NCI-H2107 treated with DMSO at 0.1 percent for 48 hours (cell line): Measurements from ENCODE around the gene ARMH4.

Experiments used
- DNase-seq: peaks from one replicate; lab custom pipeline; 2025; ENCODE audit not compliant: unreplicated experiment; lab: John Stamatoyannopoulos, UW

ARMH4 gene

DNA sequence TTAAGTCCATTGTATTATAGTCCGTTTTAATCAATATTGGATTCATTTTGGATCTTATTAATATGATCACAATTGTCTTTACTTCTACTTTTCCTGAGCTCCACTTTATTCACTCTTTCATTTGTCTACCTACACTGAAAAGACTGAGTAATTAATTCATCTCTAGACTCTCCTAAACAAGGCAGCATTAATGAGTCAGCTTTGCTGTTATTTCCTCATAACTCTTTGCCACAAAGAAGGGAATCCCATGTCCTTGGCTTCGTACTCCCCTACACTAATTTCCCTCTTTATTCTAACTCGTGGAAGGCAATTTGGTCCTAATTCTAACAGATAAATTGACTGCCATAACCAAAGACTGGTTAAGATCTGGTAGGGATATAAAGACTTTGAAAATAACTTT, 91.9 kb downstream of the ARMH4 start:
- DNase-seq: no peak

DNA sequence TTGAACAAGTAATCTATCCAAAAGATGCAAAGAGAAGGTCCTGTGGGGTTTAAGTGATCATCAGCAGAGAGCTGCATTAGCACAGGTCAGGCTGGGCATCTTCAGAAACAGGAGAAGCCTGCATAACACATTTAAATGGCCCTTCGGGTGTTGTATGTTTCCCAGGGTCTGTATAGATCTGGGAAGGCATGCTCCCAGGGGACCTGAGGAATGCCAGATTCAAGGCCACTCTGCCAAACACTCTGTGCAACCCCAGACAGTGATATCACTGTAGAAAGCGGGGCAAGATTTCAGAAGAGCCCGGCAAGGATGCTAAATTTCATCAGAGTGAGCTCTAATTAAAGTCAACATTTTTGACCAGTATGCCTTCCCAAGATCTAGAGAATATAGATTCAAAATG, 92.9 kb downstream of the ARMH4 start:
- DNase-seq: no peak

DNA sequence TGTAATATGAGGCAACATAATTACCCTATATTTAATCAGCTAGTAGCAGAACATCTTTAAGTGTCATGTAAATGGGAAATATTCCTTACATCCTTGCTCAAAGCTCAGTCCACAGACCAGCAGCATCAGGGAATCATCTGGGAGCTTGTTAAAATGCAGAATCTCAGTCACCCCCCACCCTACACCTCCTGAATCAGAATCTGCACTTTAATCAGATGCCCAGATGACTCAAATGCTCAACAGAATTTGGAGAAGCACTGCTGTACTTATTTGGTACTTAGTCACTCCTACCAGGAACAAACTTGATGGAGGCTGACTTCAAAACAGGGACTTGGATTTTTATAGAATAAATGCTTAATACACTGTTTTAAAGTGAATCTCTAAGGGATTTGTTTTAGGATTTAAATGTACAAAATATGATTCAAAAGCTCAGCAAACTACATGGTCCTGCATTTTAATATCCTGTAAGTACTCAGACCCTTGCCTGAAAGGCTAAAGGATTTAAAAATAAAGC, 96.5 kb downstream of the ARMH4 start:
- no peak for DNase-seq

DNA sequence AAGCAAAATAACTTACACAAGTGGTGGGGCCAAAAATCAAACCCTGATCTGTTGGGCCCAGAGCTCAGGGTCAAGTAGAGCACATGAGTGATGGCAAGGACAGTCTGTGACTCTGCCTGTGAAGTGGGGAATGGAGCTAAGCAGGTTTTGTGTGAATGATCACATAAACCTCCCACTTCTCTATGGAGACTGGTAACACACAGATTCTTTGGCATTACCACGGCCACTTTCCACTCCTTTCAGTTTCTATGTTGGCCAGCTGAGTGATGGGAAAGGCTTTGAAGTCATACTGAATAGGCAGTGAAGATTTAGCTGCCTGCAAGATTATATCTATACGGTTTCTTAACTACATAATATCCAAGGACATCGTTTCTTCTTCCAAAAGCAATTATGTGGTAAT, 97.9 kb downstream of the ARMH4 start:
- DNase-seq: no peak

DNA sequence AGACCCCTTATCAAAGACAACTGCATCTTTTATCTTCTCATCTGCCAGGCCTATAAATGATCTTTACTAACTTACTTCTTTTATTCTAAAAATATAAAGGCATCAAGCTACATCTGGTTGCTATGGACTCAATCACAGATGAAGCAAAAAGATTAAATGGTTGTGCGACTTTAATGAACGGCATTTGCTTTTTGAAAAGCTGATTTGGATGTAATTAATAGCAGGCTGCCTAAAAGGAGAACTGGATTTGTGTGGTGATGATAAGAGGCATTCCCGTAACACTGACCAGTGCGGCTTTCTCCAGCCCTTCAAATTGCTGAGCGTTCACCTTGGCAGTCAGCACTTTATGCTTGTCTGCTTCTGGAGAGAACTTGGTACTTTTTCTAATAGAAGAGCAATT, 103.8 kb downstream of the ARMH4 start:
- DNase-seq: no peak

DNA sequence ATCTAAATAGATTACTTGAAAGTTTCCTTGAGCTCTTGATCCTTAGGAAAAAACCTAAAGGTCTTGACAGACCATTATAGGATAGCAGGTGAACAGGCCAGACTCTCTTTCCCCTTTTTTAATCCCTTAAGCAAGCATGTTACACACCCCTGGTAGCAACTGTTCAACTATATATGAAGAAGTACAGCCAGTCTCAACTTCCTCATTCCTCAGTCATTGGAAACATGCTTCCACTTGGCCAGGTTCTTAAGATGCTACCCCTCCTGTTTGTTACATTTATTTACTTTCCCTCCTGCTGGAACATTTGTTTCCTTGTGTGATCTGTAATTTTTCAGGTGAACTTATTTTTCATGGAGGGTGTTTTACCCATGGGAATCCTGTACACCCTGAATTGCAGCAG, 124.1 kb downstream of the ARMH4 start:
- no peak for DNase-seq

DNA sequence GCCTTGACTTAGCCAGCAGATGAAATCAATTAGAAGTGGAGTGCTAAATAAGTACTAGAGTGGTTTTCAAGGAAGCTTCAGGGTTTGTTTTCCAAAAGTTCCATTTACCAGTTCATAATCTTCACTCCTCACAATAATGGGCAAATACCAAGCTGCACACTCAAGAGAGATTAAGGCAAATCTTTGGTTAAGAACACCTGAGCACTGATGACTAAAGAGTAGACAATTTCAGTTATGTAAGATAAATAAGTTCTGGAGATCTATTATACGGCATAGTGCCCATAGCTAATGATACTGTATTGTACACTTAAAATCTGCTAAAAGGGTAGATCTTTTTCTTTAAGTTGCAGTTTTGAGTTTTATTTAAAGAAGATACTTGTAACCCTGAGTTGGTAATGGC, 125.0 kb downstream of the ARMH4 start:
- no peak for DNase-seq

DNA sequence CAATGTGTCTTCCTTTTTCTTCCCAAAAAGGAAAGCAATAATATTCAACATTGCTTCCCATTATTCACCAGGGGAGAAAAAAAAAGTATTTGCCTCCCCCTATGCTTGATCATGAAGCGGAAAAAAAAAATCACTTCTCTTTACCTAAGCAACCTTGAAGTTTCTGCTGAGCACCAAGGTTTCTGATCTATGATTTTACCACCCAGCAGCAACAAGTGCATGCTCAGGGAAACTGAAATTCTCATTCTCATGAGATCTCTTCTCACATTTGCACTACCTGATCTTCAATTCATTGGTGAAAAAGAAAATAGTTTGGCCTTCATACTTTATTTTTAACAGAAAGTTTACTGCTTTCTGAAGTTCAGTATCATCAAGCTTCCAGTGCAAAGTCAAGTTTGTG, 125.8 kb downstream of the ARMH4 start:
- DNase-seq: no peak

DNA sequence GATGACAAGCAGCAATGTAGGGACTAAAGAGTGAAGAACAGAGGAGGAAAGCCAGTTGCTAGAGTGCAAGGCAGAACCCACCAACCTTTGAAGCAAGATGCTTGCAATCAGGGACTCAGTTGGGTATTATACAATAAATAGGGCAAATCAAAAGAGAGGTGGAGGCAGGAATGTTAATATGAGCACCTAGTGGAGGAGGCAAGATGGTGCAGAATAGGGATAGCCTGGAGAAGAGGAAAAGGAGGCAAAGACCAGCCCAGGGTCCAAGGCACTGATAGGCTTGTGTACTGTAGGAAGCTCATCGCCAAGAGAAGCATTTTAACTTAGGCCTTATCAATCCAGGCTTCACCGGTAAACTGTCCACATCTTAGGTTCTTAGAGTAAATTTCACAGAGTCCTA, 137.2 kb downstream of the ARMH4 start:
- DNase-seq: no peak

DNA sequence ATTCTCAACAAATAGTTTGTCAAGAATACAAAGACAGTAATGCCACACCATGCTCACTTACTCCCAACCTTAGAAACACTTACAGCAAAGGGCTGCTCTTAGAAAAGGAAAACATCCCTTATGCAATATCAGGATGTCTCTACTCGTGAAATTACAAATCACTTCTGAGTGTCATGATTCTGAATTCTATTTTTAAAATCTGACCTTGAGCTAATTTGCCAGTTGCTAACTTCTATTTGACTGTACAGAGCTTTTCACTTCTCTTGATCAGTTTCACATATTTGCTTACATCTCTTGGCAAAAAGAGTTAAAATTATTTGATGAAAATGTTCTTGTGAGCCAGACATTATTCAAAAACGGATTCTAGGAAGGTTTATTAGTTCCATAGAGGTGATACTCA, 149.4 kb downstream of the ARMH4 start:
- DNase-seq: no peak

DNA sequence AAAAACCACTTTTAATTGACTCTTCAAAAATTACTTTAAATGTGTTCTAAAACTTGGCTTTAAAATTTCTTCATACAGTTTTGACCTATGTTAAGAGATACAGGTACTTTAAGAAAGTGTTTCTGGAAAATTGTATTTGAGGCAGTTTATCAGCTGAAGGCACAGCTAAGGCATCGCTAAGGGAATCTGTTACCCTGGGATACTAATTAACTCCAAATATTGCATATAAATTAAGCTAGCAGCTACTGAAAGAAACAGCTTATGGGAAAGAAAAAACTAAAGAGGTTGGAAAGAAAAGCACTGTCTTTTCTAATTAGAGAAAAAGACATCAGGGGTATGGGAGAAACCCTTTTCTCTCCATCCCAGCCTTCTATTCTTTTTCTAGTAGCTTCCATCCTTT, 152.0 kb downstream of the ARMH4 start:
- no peak for DNase-seq

DNA sequence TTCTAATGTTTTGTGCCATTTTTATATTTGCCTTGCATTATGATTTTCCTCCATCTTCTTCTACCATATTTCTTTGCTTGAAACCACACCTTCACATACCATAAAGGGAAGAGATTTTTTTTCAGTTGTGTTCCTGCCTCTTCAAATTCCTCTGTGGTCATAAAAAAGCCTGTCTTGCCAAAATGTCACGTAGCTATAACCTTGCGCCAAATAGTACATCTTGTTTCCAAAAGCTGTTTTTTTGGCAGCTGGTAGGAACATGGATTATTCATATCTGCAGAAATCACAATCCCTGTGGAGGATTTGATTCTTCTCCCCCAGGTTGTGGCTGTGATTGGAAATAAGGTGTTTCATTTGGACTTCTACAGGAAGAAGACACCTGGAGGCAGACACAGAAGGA, 152.5 kb downstream of the ARMH4 start:
- DNase-seq: no peak

DNA sequence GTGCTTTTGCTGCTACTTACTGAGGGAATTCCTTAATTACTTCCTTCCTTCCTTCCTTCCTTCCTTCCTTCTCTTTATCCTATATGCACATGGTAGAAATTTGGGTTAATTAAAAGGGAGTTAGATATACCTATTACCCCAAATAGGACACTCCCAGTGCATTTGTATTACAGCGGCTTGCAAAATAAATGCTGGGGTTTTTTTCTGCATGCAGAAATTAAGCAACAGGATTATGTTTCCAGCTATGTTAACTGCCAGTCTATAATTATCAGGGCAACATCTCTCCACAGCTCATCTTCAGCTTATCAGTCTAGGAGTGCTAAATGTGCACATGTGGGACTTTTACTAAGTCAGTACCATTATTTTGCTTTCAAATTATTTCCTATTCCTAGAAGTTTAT, 153.2 kb downstream of the ARMH4 start:
- DNase-seq: no peak

DNA sequence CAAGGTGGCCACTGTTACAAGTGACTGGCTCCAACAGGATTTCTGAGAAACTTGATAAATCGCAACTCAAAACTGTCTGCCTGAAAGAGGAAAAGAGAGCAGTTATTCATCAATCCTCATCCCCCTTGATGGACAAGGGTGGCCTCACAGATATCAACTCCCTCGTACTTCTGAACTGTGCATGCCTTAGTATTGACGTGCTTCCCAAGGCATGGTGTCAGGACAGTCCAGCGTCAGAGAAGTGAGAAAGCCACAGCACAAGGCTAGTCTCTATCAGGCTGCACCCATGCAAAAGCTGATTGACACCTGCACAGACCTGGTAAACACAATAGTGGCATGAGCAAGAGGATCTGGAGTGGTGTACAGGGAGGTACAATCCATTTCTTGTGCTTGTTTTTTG, 160.7 kb downstream of the ARMH4 start:
- DNase-seq: no peak

DNA sequence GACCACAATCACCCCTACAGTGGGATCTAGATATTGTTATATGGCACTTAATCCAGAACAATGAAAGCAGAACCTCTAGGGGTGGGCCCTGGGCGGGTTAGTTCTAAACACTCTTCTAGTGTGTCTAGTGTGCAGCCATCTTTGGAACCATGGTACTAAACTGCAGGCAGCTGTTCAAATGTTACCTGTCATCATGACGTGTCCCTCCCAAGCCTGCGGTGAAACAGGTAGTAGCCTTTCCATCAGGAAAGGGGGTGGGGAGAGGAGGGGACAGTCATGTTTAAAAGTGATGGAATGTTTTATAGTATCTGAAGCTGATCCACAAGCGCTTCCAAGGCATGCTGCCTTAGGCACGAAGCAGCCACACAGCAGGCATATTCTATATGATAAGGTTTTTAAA, 163.6 kb downstream of the ARMH4 start:
- DNase-seq: no peak

DNA sequence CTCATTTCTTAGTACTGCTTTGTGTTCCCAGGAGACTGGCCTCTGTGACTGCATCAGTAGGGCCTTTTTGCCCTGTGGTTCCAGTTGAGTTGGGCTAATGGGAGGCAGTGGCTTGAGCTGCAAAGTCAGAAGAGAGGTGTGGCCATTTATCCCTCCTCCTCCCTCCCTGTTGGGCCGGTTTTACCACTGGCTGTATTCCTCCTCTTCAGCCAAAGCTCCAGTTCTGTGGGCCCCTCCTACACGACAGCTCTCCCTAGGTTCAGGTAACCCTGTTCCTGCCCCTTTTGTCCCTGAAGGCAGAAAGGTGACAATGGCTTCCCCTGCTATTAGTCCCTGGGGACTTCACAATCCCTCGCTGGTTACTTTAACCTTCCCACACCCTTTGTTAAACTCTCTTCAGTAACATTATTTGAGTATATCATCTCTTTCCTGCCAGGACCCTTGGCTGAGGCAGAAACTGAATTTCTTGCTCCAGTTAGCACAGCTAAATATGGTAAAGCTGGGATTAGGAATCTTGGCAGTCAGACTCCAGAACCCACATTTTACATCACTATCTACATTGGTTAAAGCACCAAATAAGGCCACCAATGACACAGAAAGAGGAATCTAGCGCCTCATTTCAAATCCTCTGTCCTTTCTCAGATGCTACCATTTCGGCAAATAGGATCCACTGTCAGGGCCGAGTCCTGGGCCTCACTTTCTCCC, 164.3 kb downstream of the ARMH4 start:
- no peak for DNase-seq

DNA sequence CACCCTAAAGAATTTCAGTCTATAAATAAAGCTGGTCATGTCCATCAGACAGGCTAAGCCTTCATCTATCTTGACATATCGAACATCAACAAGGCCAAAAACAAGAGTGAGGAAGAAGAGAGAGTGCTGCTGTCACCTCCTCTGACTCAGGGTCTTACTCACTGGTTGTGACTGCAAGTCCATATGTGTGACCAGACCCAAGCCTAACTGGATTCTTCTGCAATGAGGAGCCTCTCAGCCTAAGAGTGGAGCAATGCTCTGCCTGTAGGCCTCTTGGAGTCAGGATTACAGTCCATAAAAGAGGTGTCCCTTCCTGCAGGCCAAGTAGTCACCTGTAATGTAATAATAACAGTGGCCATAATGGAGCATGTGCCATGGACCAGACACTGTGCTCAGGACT, 165.0 kb downstream of the ARMH4 start:
- DNase-seq: no peak

DNA sequence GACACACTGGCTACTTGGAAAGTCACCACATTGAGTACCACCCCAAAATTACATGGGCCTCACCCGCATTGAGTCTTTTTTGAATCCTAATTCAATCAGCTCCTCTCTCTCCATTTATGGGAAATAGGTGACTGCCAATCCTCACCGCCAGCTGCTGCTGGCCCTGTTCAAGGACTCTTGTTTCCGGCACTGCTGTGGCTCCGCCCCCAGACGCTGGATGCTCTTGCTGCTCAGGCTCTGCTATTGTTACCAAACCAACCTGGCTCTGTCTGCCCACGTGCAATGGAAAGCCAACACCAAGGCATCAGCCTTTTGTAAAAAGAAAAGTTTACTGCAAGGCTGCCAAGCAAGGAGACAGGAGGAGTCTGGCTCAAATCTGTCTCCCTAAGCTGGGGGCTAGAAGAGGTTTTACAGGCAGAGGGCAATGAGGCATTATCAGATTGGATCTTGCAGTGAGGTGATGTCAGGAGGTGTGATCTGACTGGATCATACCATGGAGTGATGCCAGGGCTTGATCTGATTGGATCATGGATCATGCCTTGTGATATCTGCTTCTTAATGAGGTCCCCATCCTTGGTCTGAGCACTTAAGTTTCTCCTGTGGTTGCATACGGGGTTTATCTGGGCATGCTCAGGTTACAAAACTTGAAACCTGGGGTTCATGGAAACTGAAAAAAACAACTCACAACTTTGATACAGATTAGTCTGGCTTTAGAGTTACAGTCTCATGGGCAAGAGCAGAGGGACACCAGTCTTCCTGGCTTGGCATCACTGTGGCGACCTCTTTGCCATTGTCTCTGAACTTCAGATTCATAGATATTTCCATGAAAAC, 169.0 kb downstream of the ARMH4 start:
- DNase-seq: peak; percentile 99

DNA sequence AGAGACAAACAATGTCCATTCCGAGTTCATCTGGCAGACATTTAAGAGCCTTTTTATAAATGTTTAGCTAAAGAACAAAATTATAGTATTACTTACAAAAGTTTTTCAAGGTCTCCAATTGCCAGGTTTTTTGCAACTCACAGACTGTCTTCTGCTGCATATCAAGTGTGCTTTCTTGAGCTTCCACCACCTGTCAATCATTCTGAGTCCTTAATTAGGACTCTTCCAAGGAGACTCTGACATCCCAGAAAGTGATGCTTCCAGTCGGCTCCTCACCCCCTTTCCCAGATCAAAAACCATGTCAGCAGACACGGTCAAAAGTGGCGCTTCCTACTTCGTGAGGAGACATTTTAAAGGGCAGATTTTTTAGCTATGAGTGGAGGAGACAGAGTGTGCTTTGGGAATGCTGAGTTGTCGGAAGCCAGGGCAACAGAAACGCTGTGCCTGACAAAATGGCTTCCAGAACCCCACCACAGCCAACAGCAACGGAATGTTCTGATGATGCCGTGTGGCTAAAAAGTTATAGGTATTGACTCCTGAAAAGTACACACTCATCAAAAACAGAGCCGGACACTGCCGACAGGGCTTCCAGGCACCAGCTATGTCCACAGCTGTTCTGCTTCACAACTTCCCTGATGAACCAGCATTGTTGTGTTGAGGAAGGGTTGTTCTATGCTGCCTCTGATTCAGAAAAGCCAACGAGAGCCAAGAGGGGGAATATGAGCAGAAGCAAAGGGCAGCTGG, 170.0 kb downstream of the ARMH4 start:
- DNase-seq: no peak

DNA sequence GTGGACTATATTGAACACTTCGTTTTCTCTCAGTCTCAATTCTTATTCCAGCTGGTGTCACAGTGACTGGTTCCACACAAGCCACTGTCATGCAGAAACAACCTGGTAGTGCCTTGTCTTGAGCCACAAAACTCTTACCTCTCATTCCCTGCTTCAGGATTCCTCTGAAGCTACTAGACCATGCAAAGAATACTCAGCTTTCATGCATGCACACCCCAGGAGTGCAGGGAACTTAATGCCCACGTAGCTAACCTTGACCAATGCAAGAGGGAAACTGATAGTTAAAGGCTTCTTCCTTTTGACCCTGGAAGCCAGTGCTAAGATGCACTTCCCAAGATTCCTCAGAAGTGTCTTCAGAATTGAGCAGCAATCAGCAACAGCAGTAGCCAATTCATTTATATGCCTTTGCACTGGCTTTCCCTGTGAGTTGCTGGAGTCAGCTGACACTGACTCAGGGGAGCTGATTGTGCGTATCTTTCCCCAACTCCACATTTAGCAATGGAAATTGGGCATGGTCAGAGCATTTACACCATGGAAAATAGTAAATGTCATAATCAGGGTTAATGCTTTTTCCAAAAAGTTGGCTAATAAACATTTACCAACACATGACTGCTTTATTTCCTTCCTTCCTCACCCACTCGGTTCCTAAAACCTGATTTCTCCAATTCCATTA, 172.5 kb downstream of the ARMH4 start:
- no peak for DNase-seq

DNA sequence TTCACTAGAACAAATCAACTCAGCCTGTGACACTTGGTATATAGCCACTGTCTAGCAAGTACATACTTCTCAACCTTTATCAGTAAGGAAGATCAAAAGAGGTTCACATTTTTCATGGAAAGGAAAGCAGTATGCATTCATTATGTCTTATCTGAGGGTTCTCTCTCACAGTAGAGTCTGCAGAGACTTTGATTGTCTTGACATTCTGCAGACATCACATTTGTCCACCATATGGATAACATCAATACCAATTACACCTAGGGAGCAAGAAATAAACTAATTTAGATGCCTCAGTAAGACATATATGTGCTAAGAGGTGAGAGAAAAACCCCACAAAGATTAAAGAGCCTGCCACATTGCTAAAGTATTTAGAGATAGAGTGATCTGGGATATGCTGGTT, 175.3 kb downstream of the ARMH4 start:
- DNase-seq: no peak
